ENCODE results near the gene CYP3A4.
"Not testable (repeated sequence)": the region's sequence is repeated elsewhere in the genome, so short reads cannot be mapped to it uniquely, and the experiment has no call there.

The CYP3A4 gene

GRCh38 chr7:99820408-99821027 lies 36.5 kb upstream of the CYP3A4 start:
- TF ChIP-seq POLR2A (IDR thresholded peaks at IDR 0.05; ENCODE audit: low read depth, low read length): no peak
- TF ChIP-seq POLR2AphosphoS5 (IDR thresholded peaks at IDR 0.05; ENCODE audit: low read depth, low read length): no peak
- TF ChIP-seq TAF1 (IDR thresholded peaks at IDR 0.05; ENCODE audit: borderline replicate concordance, low read depth, low read length): no peak
- no peak for DNase-seq (ENCODE audit: insufficient read length)
- no peak for FAIRE-seq

DNA sequence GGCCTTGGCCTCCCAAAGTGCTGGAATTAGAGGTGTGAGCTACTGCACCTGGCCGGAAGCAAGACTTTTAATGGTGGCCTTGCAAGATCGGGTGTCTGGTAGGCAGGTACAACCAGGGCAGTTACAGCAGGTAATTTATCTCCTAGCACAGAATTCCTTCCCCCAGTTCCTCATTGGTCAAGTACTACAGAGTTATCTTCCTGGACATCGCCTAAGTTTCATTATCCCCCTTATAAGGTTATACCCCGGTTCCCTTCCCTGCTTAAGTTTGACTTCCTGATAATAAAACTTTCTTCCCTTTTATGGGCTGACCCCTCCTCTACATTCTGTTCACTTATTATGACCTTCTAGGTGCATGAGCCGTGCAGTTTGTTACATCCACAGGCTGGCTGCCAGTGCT lies 24.8 kb upstream of the CYP3A4 start:
- TF ChIP-seq TAF1 (IDR thresholded peaks at IDR 0.05; ENCODE audit: borderline replicate concordance, low read depth, low read length) (no peak), POLR2AphosphoS5 (IDR thresholded peaks at IDR 0.05; ENCODE audit: low read depth, low read length) (no peak), POLR2A (IDR thresholded peaks at IDR 0.05; ENCODE audit: low read depth, low read length) (no peak)
- FAIRE-seq: no peak
- DNase-seq (ENCODE audit: insufficient read length): no peak

DNA sequence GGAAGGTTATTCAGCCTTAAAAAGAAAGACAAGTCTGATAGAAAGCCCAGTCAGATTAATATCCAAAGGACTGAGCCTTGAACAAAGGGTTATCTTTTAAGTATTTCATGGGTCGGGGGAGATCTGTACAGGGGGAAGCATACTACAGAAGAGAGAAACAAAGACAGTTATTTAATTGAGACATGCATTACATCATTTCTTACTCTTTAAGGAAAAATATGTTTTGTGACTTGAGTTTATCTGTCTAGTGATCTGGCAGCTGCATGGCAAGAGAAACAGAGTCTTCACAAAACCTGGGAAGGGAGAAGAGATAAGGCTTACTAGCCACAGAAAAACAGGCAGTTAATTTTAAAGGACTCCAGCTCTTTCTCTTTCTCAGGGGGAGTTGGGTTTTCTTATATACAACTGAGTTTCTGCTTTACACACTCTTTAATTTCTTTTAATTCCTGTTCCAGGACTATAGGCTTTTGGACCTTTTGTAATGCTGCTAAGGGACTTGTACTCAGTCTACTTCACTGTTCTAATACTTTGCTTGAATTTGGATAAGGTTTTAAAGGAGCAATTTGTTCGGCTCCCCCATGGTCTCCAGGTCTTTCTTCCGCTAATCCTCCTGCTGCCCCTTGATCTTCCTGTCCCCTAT lies 23.0 kb upstream of the CYP3A4 start:
- no peak for TF ChIP-seq POLR2AphosphoS5 (IDR thresholded peaks at IDR 0.05; ENCODE audit: low read depth, low read length)
- no peak for TF ChIP-seq TAF1 (IDR thresholded peaks at IDR 0.05; ENCODE audit: borderline replicate concordance, low read depth, low read length)
- no peak for TF ChIP-seq POLR2A (IDR thresholded peaks at IDR 0.05; ENCODE audit: low read depth, low read length)
- no peak for FAIRE-seq
- no peak for DNase-seq (ENCODE audit: insufficient read length)

- DNase-seq (ENCODE audit: insufficient read length) (no peak), FAIRE-seq (no peak)
- TF ChIP-seq POLR2AphosphoS5 (IDR thresholded peaks at IDR 0.05; ENCODE audit: low read depth, low read length) (no peak), POLR2A (IDR thresholded peaks at IDR 0.05; ENCODE audit: low read depth, low read length) (no peak), TAF1 (IDR thresholded peaks at IDR 0.05; ENCODE audit: borderline replicate concordance, low read depth, low read length) (no peak)
Observed at GRCh38 chr7:99805641-99806040, 21.7 kb upstream of the CYP3A4 start.

- FAIRE-seq; DNase-seq (ENCODE audit: insufficient read length): not testable (repeated sequence)
Observed at GRCh38 chr7:99803118-99803517, 19.1 kb upstream of the CYP3A4 start.

- not testable (repeated sequence) for DNase-seq (ENCODE audit: insufficient read length); FAIRE-seq
Observed at GRCh38 chr7:99801407-99801806, 17.4 kb upstream of the CYP3A4 start.

- FAIRE-seq: no peak
- no peak for TF ChIP-seq TAF1 (IDR thresholded peaks at IDR 0.05; ENCODE audit: borderline replicate concordance, low read depth, low read length)
- no peak for DNase-seq (ENCODE audit: insufficient read length)
Observed at GRCh38 chr7:99798972-99799371, 15.0 kb upstream of the CYP3A4 start.

DNA sequence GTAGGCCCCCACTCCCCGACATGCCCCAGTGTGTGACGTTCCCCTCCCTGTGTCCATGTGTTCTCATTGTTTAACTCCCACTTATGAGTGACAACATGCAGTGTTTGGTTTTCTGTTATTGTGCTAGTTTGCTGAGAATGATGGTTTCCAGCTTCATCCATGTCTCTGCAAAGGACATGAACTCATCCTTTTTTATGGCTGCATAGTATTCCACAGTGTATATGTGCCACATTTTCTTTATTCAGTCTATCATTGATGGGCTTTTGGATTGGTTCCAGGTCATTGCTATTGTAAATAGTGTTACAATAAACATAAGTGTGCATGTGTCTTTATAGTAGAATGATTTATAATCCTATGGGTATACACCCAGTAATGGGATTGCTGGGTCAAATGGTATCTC lies 11.9 kb upstream of the CYP3A4 start:
- not testable (repeated sequence) for DNase-seq (ENCODE audit: insufficient read length); FAIRE-seq

GRCh38 chr7:99794585-99795502 lies 10.9 kb upstream of the CYP3A4 start:
- TF ChIP-seq POLR2A (IDR thresholded peaks at IDR 0.05; ENCODE audit: low read depth, low read length) (no peak), TAF1 (IDR thresholded peaks at IDR 0.05; ENCODE audit: borderline replicate concordance, low read depth, low read length) (no peak), POLR2AphosphoS5 (IDR thresholded peaks at IDR 0.05; ENCODE audit: low read depth, low read length) (no peak)
- DNase-seq (ENCODE audit: insufficient read length) (no peak), FAIRE-seq (no peak)

- DNase-seq (ENCODE audit: insufficient read length) (no peak), FAIRE-seq (no peak)
- no peak for TF ChIP-seq POLR2AphosphoS5 (IDR thresholded peaks at IDR 0.05; ENCODE audit: low read depth, low read length)
- TF ChIP-seq TAF1 (IDR thresholded peaks at IDR 0.05; ENCODE audit: borderline replicate concordance, low read depth, low read length): no peak
- TF ChIP-seq POLR2A (IDR thresholded peaks at IDR 0.05; ENCODE audit: low read depth, low read length): no peak
Observed at GRCh38 chr7:99793443-99793842, 9.5 kb upstream of the CYP3A4 start.

DNA sequence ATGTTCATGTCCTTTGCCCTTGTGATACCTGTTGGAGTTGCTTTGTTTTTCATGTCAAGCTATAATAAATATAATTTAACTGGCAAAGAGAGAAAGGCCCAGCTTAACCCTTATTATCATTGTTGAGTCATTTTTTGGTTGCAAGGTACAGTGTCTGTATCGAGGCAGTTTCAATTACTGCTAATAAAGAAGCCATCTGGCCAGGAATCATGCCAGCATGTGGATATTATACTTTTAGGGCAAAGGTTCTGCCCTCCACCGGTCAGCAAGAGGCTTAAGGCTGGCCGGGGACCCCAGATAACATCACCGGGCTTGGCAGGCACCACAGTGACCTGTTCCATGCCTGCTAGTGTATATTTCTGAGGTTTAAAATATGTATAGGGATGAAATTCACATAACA lies 9.0 kb upstream of the CYP3A4 start:
- no peak for FAIRE-seq
- no peak for TF ChIP-seq POLR2A (IDR thresholded peaks at IDR 0.05; ENCODE audit: low read depth, low read length)
- TF ChIP-seq POLR2AphosphoS5 (IDR thresholded peaks at IDR 0.05; ENCODE audit: low read depth, low read length): no peak
- no peak for TF ChIP-seq TAF1 (IDR thresholded peaks at IDR 0.05; ENCODE audit: borderline replicate concordance, low read depth, low read length)
- no peak for DNase-seq (ENCODE audit: insufficient read length)

DNA sequence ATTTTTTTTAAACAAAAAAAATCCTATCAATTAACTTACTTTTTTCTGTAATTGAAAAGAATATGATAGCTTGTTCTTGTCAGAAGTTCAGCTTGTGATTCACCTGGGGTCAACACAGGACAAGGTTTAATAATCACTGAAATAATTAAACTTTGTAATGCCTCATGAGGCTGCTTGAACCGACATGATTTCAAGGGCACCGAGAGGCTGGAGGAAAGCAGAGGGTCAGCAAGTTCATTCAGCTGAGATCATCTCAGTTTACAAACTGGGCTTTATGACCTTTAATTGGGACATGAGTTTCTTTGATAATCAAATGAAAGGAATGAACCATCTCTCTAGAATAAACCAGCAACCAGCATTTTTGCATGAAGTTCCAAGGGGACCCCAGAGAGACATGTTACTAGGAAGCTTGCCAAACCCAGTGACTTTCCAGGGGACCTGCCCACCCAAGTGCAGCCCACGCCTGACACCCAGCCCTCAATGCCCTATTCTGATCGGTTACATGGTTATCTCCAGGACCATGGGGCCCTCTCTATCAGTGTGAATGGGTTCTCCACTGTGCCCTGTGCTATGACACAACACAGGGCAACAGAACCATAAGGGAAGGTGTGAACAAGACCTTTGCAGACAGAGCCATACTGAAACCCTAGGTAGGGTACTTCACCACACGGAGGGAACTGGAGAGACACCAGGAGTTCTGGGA lies 7.8 kb upstream of the CYP3A4 start:
- no peak for TF ChIP-seq POLR2A (IDR thresholded peaks at IDR 0.05; ENCODE audit: low read depth, low read length)
- no peak for TF ChIP-seq TAF1 (IDR thresholded peaks at IDR 0.05; ENCODE audit: borderline replicate concordance, low read depth, low read length)
- no peak for TF ChIP-seq POLR2AphosphoS5 (IDR thresholded peaks at IDR 0.05; ENCODE audit: low read depth, low read length)
- DNase-seq (ENCODE audit: insufficient read length): no peak
- no peak for FAIRE-seq

All from GM12892 (cell line).